Thyroid gland (tissue), 4 donors: Measurements from ENCODE around the gene AURKAIP1. TPM values are rescaled to one million over a fixed set of nuclear protein-coding genes. Genes with fewer than 3 reads are reported as not detected.

Experiments
- DNase-seq, 2 donors: peaks; one replicate each; pipeline ENCODE4 v3.0.0-alpha.2; 2019
- H3K27ac ChIP-seq, 3 donors: fragments of 200-600 bp; sonication (generic); 1 replicate in 2 of 3; 2 replicates in 1 of 3; pipeline ENCODE4 v1.5.1; 2016 to 2019; ENCODE audit warnings: mild to moderate bottlenecking in 1 of 3, moderate library complexity in 1 of 3
- H3K27me3 ChIP-seq: fragments of 200-600 bp; sonication (generic); one replicate; pipeline ENCODE4 v1.5.1; 2019
- H3K36me3 ChIP-seq, 2 donors: fragments of 200-600 bp; sonication (generic); one replicate each; pipeline ENCODE4 v1.5.1; 2016 to 2019
- H3K4me1 ChIP-seq, 2 donors: fragments of 200-600 bp; sonication (generic); one replicate each; pipeline ENCODE4 v1.5.1; 2017 to 2019
- H3K4me3 ChIP-seq, 3 donors: fragments of 200-600 bp; sonication (generic); replicated peaks in 1 of 3; 1 replicate in 2 of 3; 2 replicates in 1 of 3; pipeline ENCODE4 v1.5.1; 2016; ENCODE audit warnings: mild to moderate bottlenecking in 1 of 3
- H3K9me3 ChIP-seq: fragments of 200-600 bp; sonication (generic); one replicate; pipeline ENCODE4 v1.5.1; 2017
- CTCF ChIP-seq, 6 experiments: fragments of 200-600 bp in 3 of 6; fragments of 450-650 bp in 3 of 6; sonication (generic) in 3 of 6; IDR thresholded peaks; one replicate each; pipeline ENCODE4 v1.5.1; 2016 to 2019; ENCODE audit warnings: antibody characterized with exemption in 6 of 6, mild to moderate bottlenecking in 2 of 6, inconsistent platforms in 1 of 6, moderate library complexity in 1 of 6
- POLR2A ChIP-seq, 2 donors: fragments of 450-650 bp; IDR thresholded peaks; one replicate each; pipeline ENCODE4 v1.6.1; 2017; ENCODE audit warnings: antibody characterized with exemption in 2 of 2, mild to moderate bottlenecking in 2 of 2, moderate library complexity in 1 of 2
- WGBS, 2 donors: methylation state at CpG; one replicate each; pipeline ENCODE4 v1.1.5; 2017; 5-methylcytosine and 5-hydroxymethylcytosine counted together
- intact Hi-C: fragments of 100-400 bp; cut with DNase I; formaldehyde crosslinking; loops from one replicate; pipeline ENCODE4 v1.15.1; 2023
- total RNA-seq, 4 donors: library from RNA; depleted of rRNA; stranded (reverse); fragments of >200 nt; gene quantifications; one replicate each; pipeline ENCODE4 v1.2.3, GENCODE V29; 2016

Gene AURKAIP1
- total RNA-seq, 4 donors from 2014 or later = 73.8 to 198 (median 105) TPM

- intact Hi-C loops = no loop called here
- H3K9me3 ChIP-seq = no peaks in the 10 kb centered on the region
- 94 to 96% methylated on average over 28 to 30 of the region's 36 CpGs for WGBS, 2 donors
- H3K27me3 ChIP-seq = no peaks in the 10 kb centered on the region
- H3K27ac ChIP-seq = no peak overlapping the region
- H3K36me3 ChIP-seq = peaks cover 10 to 43% of the 10 kb centered on the region in 2 donors
- DNase-seq = no peak
- no peak overlapping the region for H3K4me3 ChIP-seq
- TF ChIP-seq POLR2A (IDR thresholded peaks at IDR 0.05) = no peak
- no peak for TF ChIP-seq CTCF (IDR thresholded peaks at IDR 0.05)
- H3K4me1 ChIP-seq = no peaks in the 10 kb centered on the region
These were observed 36.7 kb downstream of the AURKAIP1 start for GRCh38 chr1:1338278-1338677.

GRCh38 chr1:1337793-1338147 is 37.2 kb downstream of the AURKAIP1 start:
- peaks cover 10 to 43% of the 10 kb centered on the region in 2 donors for H3K36me3 ChIP-seq
- H3K4me1 ChIP-seq = no peaks in the 10 kb centered on the region
- no peak overlapping the region for H3K27ac ChIP-seq
- H3K4me3 ChIP-seq = no peak overlapping the region
- DNase-seq = no peak
- TF ChIP-seq POLR2A (IDR thresholded peaks at IDR 0.05) (no peak), CTCF (IDR thresholded peaks at IDR 0.05) (no peak)
- no peaks in the 10 kb centered on the region for H3K27me3 ChIP-seq
- WGBS, 2 donors = 81 to 95% methylated on average over 8 to 12 of the region's 18 CpGs
- no peaks in the 10 kb centered on the region for H3K9me3 ChIP-seq
- intact Hi-C loops = no loop called here

- no peak for DNase-seq
- no peak overlapping the region for H3K4me3 ChIP-seq
- H3K4me1 ChIP-seq = no peaks in the 10 kb centered on the region
- peaks cover 10 to 43% of the 10 kb centered on the region in 2 donors for H3K36me3 ChIP-seq
- WGBS, 2 donors = 95 to 97% methylated on average over 14 to 28 of the region's 32 CpGs
- H3K27me3 ChIP-seq = no peaks in the 10 kb centered on the region
- TF ChIP-seq POLR2A (IDR thresholded peaks at IDR 0.05) = no peak
- no peaks in the 10 kb centered on the region for H3K9me3 ChIP-seq
- no peak overlapping the region for H3K27ac ChIP-seq
- intact Hi-C loops = no loop called here
These were observed 37.8 kb downstream of the AURKAIP1 start for GRCh38 chr1:1336931-1337792.

- intact Hi-C loops = no loop called here
- peaks cover 10 to 40% of the 10 kb centered on the region in 2 donors for H3K36me3 ChIP-seq
- H3K27me3 ChIP-seq = no peaks in the 10 kb centered on the region
- WGBS, 2 donors = 97 to 98% methylated on average over 21 to 24 of the region's 26 CpGs
- DNase-seq = no peak
- no peak overlapping the region for H3K4me3 ChIP-seq
- TF ChIP-seq CTCF (IDR thresholded peaks at IDR 0.05) (no peak), POLR2A (IDR thresholded peaks at IDR 0.05) (no peak)
- H3K9me3 ChIP-seq = no peaks in the 10 kb centered on the region
- H3K4me1 ChIP-seq = no peaks in the 10 kb centered on the region
- no peak overlapping the region for H3K27ac ChIP-seq
These were observed 38.6 kb downstream of the AURKAIP1 start for GRCh38 chr1:1336446-1336845.

GRCh38 chr1:1335792-1336248 is 39.2 kb downstream of the AURKAIP1 start:
- no peaks in the 10 kb centered on the region for H3K9me3 ChIP-seq
- H3K27me3 ChIP-seq = no peaks in the 10 kb centered on the region
- intact Hi-C loops = no loop called here
- peaks cover 10 to 35% of the 10 kb centered on the region in 2 donors for H3K36me3 ChIP-seq
- no peak overlapping the region for H3K27ac ChIP-seq
- peaks cover 0 to 3% of the 10 kb centered on the region in 2 donors for H3K4me1 ChIP-seq
- no peak for DNase-seq
- TF ChIP-seq POLR2A (IDR thresholded peaks at IDR 0.05) (no peak), CTCF (IDR thresholded peaks at IDR 0.05) (no peak)
- WGBS, 2 donors = 93 to 96% methylated on average over 8 to 9 of the region's 21 CpGs
- no peak overlapping the region for H3K4me3 ChIP-seq
